ENCODE measurements around the gene WFDC10B.

The WFDC10B gene

DNA sequence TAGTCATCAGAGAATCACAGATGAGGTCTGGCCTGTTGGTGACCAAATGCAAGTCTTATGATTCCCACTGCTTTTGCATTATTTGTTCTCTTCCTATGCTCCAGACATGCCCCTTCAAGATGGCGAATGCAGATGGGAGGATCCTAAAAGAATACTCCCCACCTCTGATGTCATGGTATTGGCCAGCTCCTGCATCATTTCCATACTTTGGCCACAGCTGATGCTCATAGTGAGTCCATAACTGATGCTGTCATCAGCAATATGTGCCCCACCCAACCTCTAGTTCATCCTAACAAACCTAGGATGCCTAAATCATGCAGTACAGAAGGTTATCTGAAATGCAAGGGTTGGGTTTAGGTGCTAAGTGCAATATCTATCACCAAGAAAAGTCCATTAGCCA, 68.3 kb downstream of the WFDC10B start:
- ATAC-seq (replicated peaks), result no peak
- no peak overlapping the region for H3K27ac Mint-ChIP-seq
- H3K9me3 Mint-ChIP-seq, result no peaks in the 10 kb centered on the region

More for the DNA sequence above, 68.3 kb downstream of the WFDC10B start:
- Mint-ChIP-seq H3K4me1 (ENCODE audit: low read depth in 2 of 2) (no peaks in the 10 kb centered on the region), H3K36me3 (ENCODE audit: insufficient read depth) (no peaks in the 10 kb centered on the region), H3K4me3 (no peak overlapping the region), H3K27me3 (peaks cover 20 to 52% of the 10 kb centered on the region in 2 donors)
- no peak for DNase-seq
